SU-DHL-6 (cell line): ENCODE results near the gene UQCC2.

Source experiments
- H2AFZ ChIP-seq: fragments of 200-600 bp; sonication (generic); 2 replicates; pipeline ENCODE4 v1.6.1; 2014; ENCODE audit warnings: low read depth, mild to moderate bottlenecking, moderate library complexity, mixed read lengths, antibody characterized with exemption, low read length; ENCODE audit not compliant: severe bottlenecking
- H3F3A ChIP-seq: fragments of 200-600 bp; shearing (Covaris generic); 2 replicates; pipeline ENCODE4 v1.6.0; 2016; ENCODE audit warnings: antibody characterized with exemption, mild to moderate bottlenecking; ENCODE audit not compliant: insufficient read depth
- H3K27ac ChIP-seq: fragments of 200-600 bp; sonication (generic); 2 replicates; pipeline ENCODE4 v1.5.1; 2016; ENCODE audit warnings: low read depth, mild to moderate bottlenecking, low read length, moderate library complexity, mixed read lengths
- H3K27me3 ChIP-seq: fragments of 200-600 bp; sonication (generic), shearing (Covaris generic); 2 replicates; pipeline ENCODE4 v1.6.0; 2014; ENCODE audit warnings: mild to moderate bottlenecking, low read length
- H3K36me3 ChIP-seq: fragments of 200-600 bp; sonication (generic); 2 replicates; pipeline ENCODE4 v1.6.1; 2014; ENCODE audit warnings: mild to moderate bottlenecking, low read length, mixed read lengths
- H3K4me2 ChIP-seq: fragments of 300-600, 200-600 bp; shearing (Covaris generic), sonication (generic); 2 replicates; pipeline ENCODE4 v1.6.0; 2014; ENCODE audit warnings: low read length, low read depth, mild to moderate bottlenecking; ENCODE audit not compliant: poor library complexity, severe bottlenecking
- H3K4me3 ChIP-seq: fragments of 200-600 bp; sonication (generic); 2 replicates; pipeline ENCODE4 v1.5.1; 2014; ENCODE audit warnings: antibody characterized with exemption, low read length, mild to moderate bottlenecking, mixed read lengths; ENCODE audit not compliant: insufficient read depth, poor library complexity, severe bottlenecking
- H3K79me2 ChIP-seq: fragments of 200-600 bp; sonication (generic); 2 replicates; pipeline ENCODE4 v1.6.1; 2014; ENCODE audit warnings: mild to moderate bottlenecking, low read length, moderate library complexity; ENCODE audit not compliant: insufficient read depth
- H3K9ac ChIP-seq: fragments of 200-600 bp; sonication (generic); 2 replicates; pipeline ENCODE4 v1.7.0; 2014; ENCODE audit warnings: mild to moderate bottlenecking, low read length
- H3K9me2 ChIP-seq: fragments of 200-600 bp; sonication (generic); replicated peaks from 2 replicates; pipeline ENCODE4 v1.6.1; 2014; ENCODE audit warnings: low read length; ENCODE audit not compliant: insufficient read depth
- H3K9me3 ChIP-seq: fragments of 200-600 bp; sonication (generic); 2 replicates; pipeline ENCODE4 v1.6.1; 2014; ENCODE audit warnings: low read length, mixed read lengths; ENCODE audit not compliant: insufficient read depth
- H4K20me1 ChIP-seq: fragments of 200-600 bp; sonication (generic); 2 replicates; pipeline ENCODE4 v1.6.1; 2014; ENCODE audit warnings: low read depth, mild to moderate bottlenecking, antibody characterized with exemption, low read length, moderate library complexity, mixed read lengths
- CTCF ChIP-seq: fragments of 200-600 bp; sonication (generic); IDR thresholded peaks from one replicate; pipeline ENCODE4 v1.5.1; 2017; ENCODE audit warnings: antibody characterized with exemption, mild to moderate bottlenecking, low read length, moderate library complexity; ENCODE audit not compliant: insufficient read depth, poor library complexity, severe bottlenecking
- EZH2phosphoT487 ChIP-seq: fragments of 200-600 bp; sonication (generic), shearing (Covaris generic); conservative IDR thresholded peaks from 2 replicates; pipeline ENCODE4 v1.6.1; 2018; ENCODE audit warnings: mild to moderate bottlenecking, antibody characterized with exemption, low read length, moderate library complexity, mixed read lengths

Gene UQCC2

GRCh38 chr6:33688451-33689147 is 22.9 kb downstream of the UQCC2 start:
- TF ChIP-seq CTCF = no peak
- TF ChIP-seq EZH2phosphoT487 = no peak
- Histone ChIP-seq H2AFZ (no peak overlapping the region), H3K36me3 (no peaks in the 10 kb centered on the region), H3K27ac (no peak overlapping the region), H3K9me3 (no peaks in the 10 kb centered on the region), H3K27me3 (no peaks in the 10 kb centered on the region), H4K20me1 (no peaks in the 10 kb centered on the region), H3K4me2 (no peak overlapping the region), H3K9me2 (no peaks in the 10 kb centered on the region), H3K4me3 (no peak overlapping the region), H3F3A (no peaks in the 10 kb centered on the region), H3K79me2 (no peaks in the 10 kb centered on the region), H3K9ac (no peak overlapping the region)

GRCh38 chr6:33688006-33688405 is 23.5 kb downstream of the UQCC2 start:
- Histone ChIP-seq H3K27ac (no peak overlapping the region), H3K79me2 (no peaks in the 10 kb centered on the region), H2AFZ (no peak overlapping the region), H3F3A (no peaks in the 10 kb centered on the region), H3K9me2 (no peaks in the 10 kb centered on the region), H3K27me3 (no peaks in the 10 kb centered on the region), H4K20me1 (no peaks in the 10 kb centered on the region), H3K36me3 (no peaks in the 10 kb centered on the region), H3K9me3 (no peaks in the 10 kb centered on the region), H3K4me2 (no peak overlapping the region), H3K4me3 (no peak overlapping the region), H3K9ac (no peak overlapping the region)
- TF ChIP-seq EZH2phosphoT487 (no peak), CTCF (no peak)

GRCh38 chr6:33686981-33687975 is 24.2 kb downstream of the UQCC2 start:
- no peak for TF ChIP-seq EZH2phosphoT487
- TF ChIP-seq CTCF = no peak
- Histone ChIP-seq H3K9me3 (no peaks in the 10 kb centered on the region), H3K79me2 (no peaks in the 10 kb centered on the region), H3F3A (no peaks in the 10 kb centered on the region), H2AFZ (no peak overlapping the region), H3K9me2 (no peaks in the 10 kb centered on the region), H3K4me2 (no peak overlapping the region), H3K9ac (no peak overlapping the region), H3K4me3 (no peak overlapping the region), H3K36me3 (no peaks in the 10 kb centered on the region), H4K20me1 (no peaks in the 10 kb centered on the region), H3K27me3 (no peaks in the 10 kb centered on the region), H3K27ac (no peak overlapping the region)
